NK-92 (cell line): Measurements from ENCODE around the gene ZBTB7B.

Source experiments
- DNase-seq: peaks from one replicate; lab custom pipeline; 2025; ENCODE audit not compliant: unreplicated experiment; lab: John Stamatoyannopoulos, UW

ZBTB7B gene

DNA sequence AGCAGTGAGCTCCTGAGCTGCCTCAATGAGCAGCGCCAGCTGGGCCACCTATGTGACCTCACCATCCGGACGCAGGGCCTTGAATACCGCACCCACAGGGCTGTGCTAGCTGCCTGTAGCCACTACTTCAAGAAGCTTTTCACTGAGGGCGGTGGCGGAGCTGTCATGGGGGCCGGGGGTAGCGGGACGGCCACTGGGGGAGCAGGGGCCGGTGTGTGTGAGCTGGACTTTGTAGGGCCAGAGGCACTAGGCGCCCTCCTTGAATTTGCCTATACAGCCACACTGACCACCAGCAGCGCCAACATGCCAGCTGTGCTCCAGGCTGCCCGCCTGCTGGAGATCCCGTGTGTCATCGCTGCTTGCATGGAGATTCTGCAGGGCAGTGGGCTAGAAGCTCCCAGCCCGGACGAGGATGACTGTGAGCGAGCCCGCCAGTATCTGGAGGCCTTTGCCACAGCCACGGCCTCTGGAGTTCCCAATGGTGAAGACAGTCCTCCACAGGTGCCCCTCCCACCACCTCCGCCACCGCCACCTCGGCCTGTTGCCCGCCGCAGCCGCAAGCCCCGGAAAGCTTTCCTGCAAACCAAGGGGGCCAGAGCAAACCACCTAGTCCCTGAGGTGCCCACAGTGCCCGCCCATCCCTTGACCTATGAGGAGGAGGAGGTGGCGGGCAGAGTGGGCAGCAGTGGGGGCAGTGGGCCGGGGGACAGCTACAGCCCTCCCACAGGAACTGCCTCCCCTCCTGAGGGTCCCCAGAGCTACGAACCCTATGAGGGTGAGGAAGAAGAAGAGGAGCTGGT, 12.3 kb downstream of the ZBTB7B start:
- no peak for DNase-seq

DNA sequence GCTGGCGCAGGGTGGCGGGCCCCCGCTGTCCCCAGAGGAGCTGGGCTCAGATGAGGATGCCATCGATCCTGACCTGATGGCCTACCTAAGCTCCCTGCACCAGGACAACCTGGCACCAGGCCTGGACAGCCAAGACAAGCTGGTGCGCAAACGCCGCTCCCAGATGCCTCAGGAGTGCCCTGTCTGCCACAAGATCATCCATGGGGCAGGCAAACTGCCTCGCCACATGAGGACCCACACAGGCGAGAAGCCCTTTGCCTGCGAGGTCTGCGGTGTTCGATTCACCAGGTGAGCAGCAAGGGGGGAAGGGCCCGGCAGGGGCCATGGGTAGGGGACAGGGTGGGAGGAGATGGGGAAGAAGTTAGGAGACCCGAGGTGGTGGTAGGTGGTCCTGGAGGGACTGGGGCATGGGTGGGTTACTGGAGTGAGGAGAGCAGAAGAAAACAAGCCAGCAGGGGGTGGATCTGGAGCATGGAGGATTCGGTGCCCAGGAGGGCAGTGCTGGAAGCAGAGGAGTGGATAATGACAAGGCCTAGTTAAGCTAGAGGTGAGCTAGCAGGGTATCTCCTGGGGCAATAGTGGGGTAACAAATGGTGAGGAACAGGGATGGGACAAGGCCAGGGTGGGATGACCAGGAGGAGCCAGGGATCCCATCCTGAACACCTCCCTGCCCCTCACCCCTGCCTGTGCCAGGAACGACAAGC, 13.1 kb downstream of the ZBTB7B start:
- DNase-seq, result no peak

DNA sequence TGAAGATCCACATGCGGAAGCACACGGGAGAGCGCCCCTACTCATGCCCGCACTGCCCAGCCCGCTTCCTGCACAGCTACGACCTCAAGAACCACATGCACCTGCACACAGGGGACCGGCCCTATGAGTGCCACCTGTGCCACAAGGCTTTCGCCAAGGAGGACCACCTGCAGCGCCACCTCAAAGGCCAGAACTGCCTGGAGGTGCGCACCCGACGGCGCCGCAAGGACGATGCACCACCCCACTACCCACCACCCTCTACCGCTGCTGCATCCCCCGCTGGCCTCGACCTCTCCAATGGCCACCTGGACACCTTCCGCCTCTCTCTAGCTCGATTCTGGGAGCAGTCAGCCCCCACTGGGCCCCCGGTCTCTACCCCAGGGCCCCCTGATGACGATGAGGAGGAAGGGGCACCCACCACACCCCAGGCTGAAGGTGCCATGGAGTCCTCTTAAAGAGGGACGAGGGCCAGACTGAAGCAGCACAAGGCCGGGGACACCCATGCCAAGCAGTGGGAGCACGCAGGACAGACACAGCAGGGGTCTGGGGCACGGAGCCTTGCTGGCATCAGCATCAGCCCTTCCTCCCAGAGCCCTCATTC, 13.7 kb downstream of the ZBTB7B start:
- no peak for DNase-seq

DNA sequence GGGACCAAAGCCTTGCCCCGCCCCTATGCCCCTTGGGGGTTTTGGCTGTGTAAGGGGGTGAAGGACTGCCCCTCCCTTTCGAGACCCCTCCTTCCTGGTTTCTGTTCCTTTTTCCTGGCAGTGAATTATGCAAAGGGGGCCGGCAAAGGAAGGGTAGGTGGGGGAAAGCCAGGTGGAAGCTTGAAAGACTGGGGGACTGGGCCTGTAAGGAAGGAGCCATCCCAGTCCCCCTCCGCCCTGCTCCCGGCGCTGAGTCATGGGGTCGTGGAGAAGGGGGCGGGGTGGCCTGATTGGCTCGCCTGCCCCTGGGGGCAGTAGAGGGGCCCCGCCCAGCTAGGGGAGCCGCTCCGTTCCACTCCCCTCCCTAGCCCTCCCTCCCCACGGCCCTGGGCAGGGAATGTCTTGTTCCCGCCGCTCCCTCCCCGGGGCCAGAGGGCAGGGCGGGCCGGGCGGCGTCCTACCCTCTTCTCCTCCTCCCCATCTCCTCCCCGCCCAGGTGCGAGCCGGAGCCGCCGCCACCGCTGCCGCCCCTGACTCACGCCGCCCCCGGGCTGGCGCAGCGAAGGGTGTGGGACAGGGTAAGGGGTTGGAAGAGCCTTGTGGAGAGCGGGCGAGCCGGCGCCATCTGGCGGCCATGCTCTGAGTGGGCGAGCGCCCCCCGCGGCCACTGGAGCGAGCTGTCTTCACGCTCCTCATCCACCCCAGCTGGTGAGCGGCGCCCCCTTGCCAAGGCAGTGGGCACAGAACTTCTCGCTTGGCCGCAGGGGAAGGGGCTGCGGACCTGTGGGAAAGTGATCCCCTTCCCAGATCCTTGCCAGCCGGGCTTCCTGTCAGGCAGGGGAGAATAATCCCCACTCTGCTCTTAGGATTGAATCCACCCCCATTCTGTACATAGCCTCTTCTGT, 14.7 kb downstream of the ZBTB7B start:
- DNase-seq, result no peak

DNA sequence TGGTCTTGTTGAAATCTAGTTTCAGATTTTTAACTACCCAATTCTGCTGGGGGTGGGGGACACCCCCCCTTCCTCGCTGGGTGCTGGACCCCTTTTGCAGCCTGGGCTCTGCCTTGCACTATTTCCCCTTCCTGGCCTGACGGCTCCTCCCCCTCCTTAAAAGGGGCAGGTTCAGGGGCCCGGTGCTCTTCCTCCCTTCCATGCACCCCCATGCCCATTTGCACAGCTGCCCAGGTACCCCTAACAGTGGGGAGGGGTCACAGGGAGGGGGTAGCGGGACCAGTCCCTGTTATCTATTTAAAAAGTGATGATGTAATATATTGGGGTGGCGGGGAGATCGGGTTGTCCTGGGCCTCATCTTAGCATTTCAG, 15.3 kb downstream of the ZBTB7B start:
- DNase-seq, result no peak

DNA sequence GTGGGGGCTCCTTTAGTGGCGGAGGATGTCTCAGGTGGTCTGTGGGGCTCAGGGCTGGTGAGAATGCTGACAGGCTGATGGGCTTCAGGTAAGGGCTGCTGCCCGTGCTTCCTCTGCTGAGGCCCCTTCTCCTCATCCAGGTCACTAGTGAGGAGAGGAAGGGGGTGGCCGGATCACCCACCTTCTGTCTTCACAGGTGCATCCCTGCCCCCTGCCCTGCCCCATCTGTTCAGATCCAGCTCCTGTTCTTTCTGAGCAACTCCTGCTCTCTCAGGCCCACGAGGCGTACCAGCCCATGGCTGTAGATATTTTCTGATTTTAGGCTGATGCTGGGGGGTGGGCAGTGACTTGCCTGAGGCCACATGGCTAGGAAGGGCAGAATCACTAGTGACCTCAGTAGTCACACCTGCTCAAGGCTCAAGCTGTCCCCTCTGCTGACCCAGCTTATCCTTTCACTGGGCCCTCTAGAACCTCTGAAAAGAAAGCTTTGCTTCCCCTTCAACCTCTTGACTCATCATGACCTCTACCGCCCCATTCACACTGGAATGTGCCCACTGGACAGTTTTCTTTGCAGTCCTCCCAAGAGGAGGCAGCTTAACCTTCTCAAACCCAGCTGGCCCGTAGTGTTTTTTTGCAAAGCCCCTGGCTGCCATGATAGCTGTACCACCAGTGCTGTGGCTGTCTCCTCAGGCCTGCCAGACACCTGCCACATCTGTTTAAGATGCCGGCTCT, 16.2 kb downstream of the ZBTB7B start:
- no peak for DNase-seq

DNA sequence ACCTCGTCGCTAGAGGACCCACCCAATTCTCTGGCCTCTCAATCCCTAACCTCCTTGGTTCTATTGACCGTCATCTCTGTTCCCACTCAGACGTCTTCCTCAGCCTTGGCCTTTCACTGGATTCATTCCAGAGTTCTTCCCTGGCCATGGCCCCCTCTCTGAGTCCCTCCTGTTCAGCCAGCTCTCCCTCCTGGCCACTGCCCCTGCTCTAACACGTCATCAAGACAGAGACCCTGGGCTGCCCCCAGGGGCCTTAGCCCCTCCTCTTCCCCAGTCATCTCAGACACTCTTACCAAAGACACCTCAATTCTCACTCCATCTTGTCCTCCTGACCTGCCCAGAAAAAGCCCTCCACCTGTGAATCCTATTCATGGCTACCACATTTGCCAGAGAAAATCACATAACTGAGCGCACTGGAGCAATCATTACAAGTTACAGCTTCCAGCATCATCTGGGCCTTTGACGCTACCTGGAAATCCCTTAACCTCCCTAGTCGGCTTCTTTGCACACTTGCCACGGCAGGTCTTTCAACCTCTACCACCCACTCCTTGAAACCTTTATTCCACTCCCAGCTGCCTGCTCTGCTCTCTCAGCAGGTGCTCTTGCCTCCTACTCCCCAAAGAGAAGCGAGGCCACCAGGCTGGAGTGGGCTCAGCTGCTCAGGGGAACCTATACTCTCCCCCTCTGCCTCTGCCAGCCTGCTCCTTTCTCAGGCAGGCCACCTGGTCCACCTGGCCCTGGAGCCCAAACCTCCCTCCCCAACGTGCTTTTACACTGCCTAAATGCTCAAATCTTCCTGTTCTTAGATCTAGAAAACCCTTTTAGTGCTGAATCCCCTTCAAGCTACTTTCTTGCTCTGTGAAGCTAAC, 17.0 kb downstream of the ZBTB7B start:
- DNase-seq, result no peak

DNA sequence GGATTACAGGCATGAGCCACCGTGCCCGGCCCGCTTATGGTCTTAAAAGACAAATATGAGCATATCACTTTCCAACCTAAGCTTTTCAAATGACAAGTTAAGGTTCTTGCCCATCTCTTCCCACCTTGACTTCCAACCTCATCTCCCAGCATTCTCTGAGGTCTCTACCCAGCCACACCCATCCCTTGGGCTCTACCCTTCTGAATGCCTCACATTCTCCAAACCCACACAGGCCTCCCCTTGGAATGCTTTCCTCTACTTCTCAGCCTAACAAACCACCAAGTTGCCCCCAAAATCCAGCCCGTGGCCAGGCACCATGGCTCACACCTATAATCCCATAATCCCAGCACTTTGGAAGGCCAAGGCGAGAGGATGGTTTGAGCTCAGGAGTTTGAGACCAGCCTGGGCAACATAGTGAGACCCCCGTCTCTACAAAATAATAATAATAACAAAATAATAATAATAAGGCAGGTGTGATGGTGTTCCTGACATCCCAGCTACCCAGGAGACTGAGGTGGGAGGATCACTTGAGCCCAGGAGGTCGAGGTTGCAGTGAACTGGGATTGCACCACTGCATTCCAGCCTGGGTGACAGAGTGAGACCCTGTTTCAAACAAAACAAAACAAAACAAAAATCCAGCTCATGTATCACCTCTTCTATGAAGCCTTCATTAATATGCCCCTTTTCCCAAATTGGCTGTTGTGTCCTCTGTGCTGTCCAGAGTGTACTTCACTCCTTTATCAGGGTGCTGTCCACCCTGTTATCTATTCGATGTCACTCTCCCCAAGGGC, 19.7 kb downstream of the ZBTB7B start:
- no peak for DNase-seq

DNA sequence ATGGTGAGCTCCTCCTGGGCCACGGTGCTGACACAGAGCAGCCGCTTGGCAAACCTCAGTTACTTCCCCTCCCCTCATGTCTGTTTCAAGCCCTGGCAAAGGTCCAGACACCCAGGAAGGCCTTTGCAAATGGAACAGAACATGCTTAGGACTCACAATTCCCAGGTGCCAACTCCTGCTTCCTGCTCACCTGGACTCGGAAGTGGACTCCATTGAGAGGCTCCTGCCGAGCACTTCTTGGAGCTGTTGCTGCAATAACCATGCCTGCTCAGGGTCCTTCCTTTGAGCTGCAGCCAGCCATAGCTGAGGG, 20.3 kb downstream of the ZBTB7B start:
- no peak for DNase-seq

DNA sequence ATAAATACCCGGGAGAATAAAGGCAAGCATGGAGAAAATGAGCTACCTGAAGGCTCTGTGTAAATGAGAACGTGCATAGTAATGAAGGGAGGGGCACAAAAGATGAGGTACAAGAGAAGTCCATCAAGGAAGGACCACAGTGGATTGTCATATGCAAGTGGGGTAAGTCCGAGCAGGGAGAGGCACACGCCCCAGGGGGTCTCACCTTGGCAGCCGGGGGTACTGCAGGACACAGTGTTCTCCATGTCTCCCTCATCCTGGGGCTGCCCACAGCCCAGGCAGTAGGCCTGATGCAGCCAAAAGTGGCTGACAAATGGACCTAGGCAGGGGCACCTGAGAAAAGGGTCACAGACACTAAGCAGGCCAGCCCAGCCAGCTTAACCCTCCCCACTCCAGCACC, 21.0 kb downstream of the ZBTB7B start:
- DNase-seq, result no peak

DNA sequence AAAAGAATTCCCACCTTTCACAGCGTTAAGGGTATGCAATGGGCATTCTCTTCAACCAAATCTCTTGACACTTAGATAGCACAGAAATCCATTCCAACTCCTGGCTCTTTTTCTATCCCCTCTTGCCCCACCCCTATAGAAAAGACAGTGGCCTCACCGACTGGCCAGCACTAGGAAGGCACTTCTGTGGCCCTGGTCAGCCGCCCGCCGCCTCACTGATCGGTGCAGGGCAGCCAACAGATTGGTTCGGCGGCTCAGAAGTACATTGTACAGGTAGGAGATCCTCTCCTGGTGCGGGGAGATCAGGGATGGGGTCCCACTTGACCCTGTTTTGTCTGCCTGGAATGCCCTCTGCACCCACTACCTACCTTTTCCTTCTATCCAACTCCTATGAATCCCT, 21.7 kb downstream of the ZBTB7B start:
- DNase-seq, result no peak

DNA sequence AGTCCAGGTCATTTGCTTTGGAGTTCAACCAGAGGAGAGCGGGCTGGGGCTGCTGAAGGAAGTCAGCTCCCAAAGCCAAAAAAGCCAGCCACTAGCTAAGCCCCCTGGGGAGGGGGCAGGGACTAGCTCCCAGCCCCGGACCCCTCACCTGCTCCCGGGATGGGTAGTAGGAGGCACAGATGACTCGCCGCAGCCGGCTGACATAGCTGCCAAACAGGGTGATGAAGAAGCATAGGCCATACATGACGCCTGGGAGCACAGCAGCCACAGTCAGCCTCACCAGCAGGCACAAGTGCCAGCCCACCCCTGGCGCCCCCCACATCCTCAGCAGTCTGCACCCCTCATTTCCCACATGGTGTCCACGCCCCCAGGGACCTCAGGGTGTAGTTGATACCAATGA, 23.6 kb downstream of the ZBTB7B start:
- no peak for DNase-seq

DNA sequence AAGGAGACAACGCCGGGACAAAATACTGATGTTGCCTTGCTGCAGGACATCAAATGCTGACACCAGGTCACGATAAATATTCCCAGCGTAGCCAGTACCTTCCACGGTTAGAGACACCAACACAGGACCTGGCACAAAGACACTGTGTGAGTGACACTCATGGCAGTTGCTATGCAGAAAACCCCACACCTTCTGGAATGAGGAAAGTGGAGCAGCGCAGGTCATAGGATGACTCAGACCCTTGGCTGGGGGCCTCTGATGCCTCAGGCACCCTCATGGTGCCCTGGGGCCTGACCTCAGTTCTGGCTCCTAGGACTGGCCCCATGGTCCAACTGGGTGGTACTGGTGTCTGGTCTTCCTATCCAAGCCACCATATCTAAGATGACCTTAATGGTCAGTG, 24.0 kb downstream of the ZBTB7B start:
- DNase-seq, result no peak

DNA sequence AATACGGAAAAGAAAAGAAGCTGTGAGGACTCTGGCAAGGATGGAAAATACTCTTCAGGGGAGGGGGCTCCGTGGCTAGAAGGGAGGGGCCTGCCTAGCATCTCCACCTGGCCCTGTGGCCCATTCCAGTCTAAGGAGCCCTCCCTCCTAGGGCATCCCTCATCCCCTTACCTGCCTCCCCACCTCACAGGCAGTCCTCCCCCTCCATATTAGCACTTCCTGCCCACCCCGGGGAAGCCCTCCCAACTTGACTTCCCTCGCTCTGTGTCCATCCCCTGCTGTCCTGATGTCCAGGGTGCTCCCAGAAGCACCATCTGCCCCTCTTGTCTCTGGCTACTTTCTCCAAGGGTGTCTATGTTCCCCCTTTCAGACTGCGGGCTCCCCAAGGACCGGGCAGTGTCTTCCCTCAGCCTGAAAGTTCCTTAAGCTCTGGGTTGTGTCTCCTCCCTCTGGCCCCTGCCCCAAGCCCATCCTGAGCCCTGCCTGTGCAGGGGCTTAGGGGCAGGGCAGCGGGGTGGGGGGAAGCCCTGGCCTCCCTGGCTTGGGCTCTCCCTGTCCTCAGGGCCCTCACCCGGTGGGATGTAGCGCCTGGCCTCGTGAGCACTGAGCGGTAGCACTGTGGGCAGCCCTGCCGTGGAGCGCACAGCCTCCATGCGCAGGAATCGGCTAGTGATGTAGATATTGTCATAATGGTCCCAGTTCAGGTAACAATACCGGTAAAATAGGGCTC, 27.1 kb downstream of the ZBTB7B start:
- DNase-seq, result no peak

DNA sequence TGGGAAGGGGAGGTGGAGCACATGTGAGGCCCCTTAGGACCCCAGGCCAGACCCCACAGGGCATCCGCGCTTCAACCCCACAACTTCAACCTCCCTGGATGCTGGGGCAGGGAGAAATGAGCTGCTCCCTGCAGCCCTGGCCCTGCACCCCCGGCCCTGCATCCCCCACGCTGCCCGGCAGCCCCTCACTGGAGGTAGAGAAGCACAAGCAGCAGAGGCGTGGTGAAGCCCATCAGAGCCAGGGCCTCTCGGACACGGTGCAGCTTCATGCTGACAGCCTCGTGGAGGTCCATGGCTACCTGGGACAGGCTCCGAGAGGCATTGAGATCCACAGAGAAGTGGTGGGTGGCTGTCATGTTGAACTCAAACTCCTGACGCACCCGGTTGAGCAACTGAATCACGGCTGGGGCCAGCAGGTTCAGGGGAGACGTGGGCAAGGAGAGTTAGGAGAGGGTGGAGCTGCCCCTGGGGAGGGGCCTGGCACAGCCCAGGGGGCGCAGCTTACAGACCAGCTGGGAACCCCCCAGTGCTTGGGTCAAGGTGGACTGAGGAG, 27.7 kb downstream of the ZBTB7B start:
- DNase-seq, result no peak

DNA sequence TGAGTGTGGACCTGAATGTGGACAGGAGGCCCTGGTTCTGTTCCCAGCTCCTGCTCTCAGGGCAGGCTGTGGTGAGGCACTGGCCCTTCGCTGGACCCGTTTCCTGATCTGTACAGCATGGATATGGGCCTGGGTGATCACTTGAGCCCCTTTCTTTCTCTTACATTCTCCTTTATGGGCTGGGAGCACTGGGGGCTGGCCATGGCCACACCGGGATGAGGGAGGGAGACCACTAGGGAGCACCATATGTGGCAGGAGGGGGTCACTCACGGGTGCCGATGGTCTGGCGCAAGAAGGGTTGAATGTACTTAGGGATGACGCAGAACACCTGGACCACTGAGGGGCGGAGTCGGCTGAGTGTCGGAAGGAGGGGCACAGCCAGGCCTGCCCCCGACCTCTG, 28.3 kb downstream of the ZBTB7B start:
- DNase-seq, result no peak

DNA sequence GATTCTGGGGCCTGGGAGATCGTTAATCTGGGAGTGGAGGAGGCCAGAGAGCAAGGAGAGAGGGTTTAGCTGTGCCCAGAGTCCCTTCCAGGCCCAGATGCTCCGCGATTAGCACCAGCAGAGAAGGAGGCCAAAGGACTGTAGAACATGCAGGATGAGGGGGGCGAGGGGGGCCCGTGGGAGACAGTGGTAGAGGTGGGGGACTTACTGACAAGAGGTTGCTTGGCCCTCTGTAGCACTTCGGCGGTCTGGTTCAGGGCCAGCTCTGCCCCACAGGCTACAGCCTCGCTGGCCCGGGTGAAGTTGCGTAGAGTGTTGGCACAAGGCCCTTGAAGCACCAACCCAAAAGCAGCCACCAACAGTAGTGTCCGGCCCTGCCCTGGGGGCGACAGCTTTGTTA, 30.3 kb downstream of the ZBTB7B start:
- DNase-seq, result no peak

DNA sequence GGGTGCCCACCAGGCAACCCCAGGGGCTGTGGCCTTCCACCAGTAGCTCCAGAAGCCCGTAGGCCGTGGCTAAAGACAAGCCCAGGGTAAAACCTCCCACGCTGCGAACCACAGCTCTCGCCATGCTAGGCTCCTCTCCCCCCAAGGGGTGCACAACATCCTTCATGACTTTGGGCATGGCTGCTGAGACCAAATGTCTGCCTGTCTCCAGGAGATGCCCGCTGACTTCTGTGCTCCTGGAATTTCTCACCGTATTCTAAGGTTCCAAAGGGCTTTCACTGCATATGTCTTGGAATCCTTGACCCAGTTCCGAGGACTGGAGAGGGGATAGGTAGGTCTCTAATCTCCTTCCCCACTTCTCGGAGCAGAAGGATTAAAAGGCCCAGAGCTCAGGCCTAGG, 30.9 kb downstream of the ZBTB7B start, which contains the start of the genes DCST1 and DCST2:
TSS of gene DCST1 (plus strand) at position 301 of the 400 bp plus-strand sequence. CDS start 213 bp downstream, outside the sequence.
TSS of gene DCST2 (minus strand) at position 258 of the 400 bp plus-strand sequence. CDS start at position 178, 80 bp downstream.
- no peak for DNase-seq
